SU-DHL-6 (cell line): ENCODE measurements around the gene MPI.

Source experiments
- EZH2phosphoT487 ChIP-seq: fragments of 200-600 bp; sonication (generic), shearing (Covaris generic); conservative IDR thresholded peaks from 2 replicates; pipeline ENCODE4 v1.6.1; 2018; ENCODE audit warnings: mild to moderate bottlenecking, antibody characterized with exemption, low read length, moderate library complexity, mixed read lengths
- TF ChIP-seq, protein P1 (sequence below): fragments of 200-600 bp; sonication (generic); IDR thresholded peaks from one replicate; pipeline ENCODE4 v1.5.1; 2017; ENCODE audit warnings: antibody characterized with exemption, mild to moderate bottlenecking, low read length, moderate library complexity; ENCODE audit not compliant: insufficient read depth, poor library complexity, severe bottlenecking

DNA sequence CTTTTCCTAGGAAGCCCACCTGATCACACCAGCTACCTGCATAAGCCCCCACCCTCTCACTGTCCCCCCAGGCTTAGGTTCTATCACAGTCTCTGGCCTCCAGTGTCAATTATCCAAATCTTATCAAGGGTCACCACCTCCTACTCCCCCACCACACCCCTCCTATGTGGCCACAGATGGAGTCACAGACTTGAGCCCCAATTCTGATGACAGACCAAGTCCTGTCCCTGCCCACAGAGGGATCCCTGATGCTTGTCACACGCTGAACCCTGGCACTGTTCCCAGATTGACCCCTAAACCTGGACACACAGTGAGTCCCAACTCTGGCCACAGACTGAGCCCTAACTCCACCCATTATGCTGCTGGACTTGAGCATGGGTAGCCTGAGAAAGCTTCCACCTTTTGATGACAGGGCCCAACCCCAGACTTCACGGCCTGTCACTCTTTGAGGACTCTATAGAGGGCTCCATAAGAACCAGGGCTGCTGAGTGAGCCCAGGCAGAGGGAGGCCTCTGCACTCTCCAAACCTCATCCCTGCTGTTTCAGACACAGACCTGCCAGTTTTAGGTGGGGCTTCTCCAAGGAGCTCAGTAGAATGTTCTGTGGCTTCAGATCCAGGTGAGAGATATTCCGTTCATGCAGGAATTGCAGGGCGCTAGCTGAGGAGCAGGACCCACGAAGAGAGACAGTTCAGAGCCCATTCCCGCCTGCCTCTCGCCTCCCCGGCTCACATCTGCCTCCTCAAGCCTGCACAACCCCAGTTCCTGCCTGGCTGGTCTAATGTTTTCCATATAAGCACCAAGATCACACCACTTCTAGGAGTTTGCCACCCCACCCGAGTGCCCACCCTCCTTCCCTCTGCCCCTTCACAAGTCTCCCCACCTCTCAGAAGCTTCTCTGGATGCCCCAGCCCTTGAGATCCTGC is 48.7 kb upstream of the MPI start:
- TF ChIP-seq, protein P1, sequence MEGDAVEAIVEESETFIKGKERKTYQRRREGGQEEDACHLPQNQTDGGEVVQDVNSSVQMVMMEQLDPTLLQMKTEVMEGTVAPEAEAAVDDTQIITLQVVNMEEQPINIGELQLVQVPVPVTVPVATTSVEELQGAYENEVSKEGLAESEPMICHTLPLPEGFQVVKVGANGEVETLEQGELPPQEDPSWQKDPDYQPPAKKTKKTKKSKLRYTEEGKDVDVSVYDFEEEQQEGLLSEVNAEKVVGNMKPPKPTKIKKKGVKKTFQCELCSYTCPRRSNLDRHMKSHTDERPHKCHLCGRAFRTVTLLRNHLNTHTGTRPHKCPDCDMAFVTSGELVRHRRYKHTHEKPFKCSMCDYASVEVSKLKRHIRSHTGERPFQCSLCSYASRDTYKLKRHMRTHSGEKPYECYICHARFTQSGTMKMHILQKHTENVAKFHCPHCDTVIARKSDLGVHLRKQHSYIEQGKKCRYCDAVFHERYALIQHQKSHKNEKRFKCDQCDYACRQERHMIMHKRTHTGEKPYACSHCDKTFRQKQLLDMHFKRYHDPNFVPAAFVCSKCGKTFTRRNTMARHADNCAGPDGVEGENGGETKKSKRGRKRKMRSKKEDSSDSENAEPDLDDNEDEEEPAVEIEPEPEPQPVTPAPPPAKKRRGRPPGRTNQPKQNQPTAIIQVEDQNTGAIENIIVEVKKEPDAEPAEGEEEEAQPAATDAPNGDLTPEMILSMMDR = no peak
- no peak for TF ChIP-seq EZH2phosphoT487
